Endothelial cell of umbilical vein (primary cell): ENCODE data around the gene ORC1. TPM values are rescaled to one million over a fixed set of nuclear protein-coding genes. Genes with fewer than 3 reads are reported as not detected.

Experiments used
- BruUV-seq: library from RNA; stranded (reverse); fragments of 400-500 nt; replicated peaks from 2 replicates; lab custom pipeline; 2021; lab: Mats Ljungman, UMichigan
- CTCF ChIA-PET: fragments of 300-600, 350-600 bp; sonication (Branson Sonifier 250); formaldehyde crosslinking; loops from one replicate; lab custom pipeline; 2021; ENCODE audit warnings: antibody characterized with exemption, inconsistent platforms; lab: Charles Lee
- POLR2A ChIA-PET: fragments of 300-600, 350-600 bp; sonication (Branson Sonifier 250); formaldehyde crosslinking; loops from one replicate; lab custom pipeline; 2021; ENCODE audit warnings: antibody characterized with exemption, inconsistent platforms; lab: Charles Lee
- DNase-seq: peaks from one replicate; pipeline ENCODE4 v3.0.0-alpha.2; 2011; ENCODE audit warnings: low read depth, low spot score
- FAIRE-seq: peaks from 2 replicates; lab custom pipeline; 2011; peaks lifted over from hg19 to GRCh38; lab: Jason Lieb, UNC
- H2AFZ ChIP-seq: 2 replicates; pipeline ENCODE4 v1.6.0; 2012; ENCODE audit warnings: low read depth, low read length, control low read depth, inconsistent platforms
- H3K27ac ChIP-seq: 2 replicates; pipeline ENCODE4 v1.5.1; 2011; ENCODE audit warnings: low read depth, mild to moderate bottlenecking, control low read depth, low read length, moderate library complexity; ENCODE audit not compliant: insufficient read depth
- H3K27me3 ChIP-seq, 2 experiments: 2 replicates each; pipeline versions ENCODE4 v1.6.0 to v1.6.1; 2011; ENCODE audit warnings: low read length in 2 of 2, mixed read lengths in 1 of 2; ENCODE audit not compliant: control insufficient read depth in 2 of 2, insufficient read depth in 2 of 2
- H3K36me3 ChIP-seq, 2 experiments: 2 replicates in 1 of 2; 3 replicates in 1 of 2; pipeline ENCODE4 v1.5.1; 2011; ENCODE audit warnings: low read length in 2 of 2, mild to moderate bottlenecking in 1 of 2, moderate library complexity in 1 of 2; ENCODE audit not compliant: control insufficient read depth in 2 of 2, insufficient read depth in 2 of 2; ENCODE audit errors: extremely low read depth in 1 of 2
- H3K4me1 ChIP-seq: 3 replicates; pipeline ENCODE4 v1.5.1; 2011; ENCODE audit warnings: mild to moderate bottlenecking, low read length; ENCODE audit not compliant: control insufficient read depth, insufficient read depth; ENCODE audit errors: extremely low read depth
- H3K4me2 ChIP-seq: 2 replicates; pipeline ENCODE4 v1.6.1; 2011; ENCODE audit warnings: low read length, control low read depth, mixed read lengths; ENCODE audit not compliant: insufficient read depth
- H3K4me3 ChIP-seq, 3 experiments: fragments of 200-600 bp in 1 of 3; sonication (generic), shearing (Covaris generic) in 1 of 3; replicated peaks in 1 of 3; 2 replicates each; pipeline ENCODE4 v1.5.1; 2011 to 2016; ENCODE audit warnings: control low read depth in 3 of 3, low read length in 3 of 3, mild to moderate bottlenecking in 2 of 3, inconsistent platforms in 1 of 3, low read depth in 1 of 3, moderate library complexity in 1 of 3; ENCODE audit not compliant: insufficient read depth in 1 of 3
- H3K79me2 ChIP-seq: 2 replicates; pipeline ENCODE4 v1.6.0; 2012; ENCODE audit warnings: low read length, inconsistent platforms; ENCODE audit not compliant: control insufficient read depth, insufficient read depth
- H3K9ac ChIP-seq: replicated peaks from 2 replicates; pipeline ENCODE3; 2011; ENCODE audit warnings: low read length, control low read depth; ENCODE audit not compliant: insufficient read depth; ENCODE audit errors: extremely low read depth
- H3K9me1 ChIP-seq: replicated peaks from 3 replicates; pipeline ENCODE4 v1.6.0; 2011; ENCODE audit warnings: mild to moderate bottlenecking, low read length; ENCODE audit not compliant: control insufficient read depth, insufficient read depth; ENCODE audit errors: extremely low read depth
- H3K9me3 ChIP-seq: replicated peaks from 2 replicates; pipeline ENCODE4 v1.5.1; 2012; ENCODE audit warnings: low read length, inconsistent platforms; ENCODE audit not compliant: control insufficient read depth, insufficient read depth
- H4K20me1 ChIP-seq: replicated peaks from 2 replicates; pipeline ENCODE3; 2011; ENCODE audit warnings: mild to moderate bottlenecking, low read length; ENCODE audit not compliant: control insufficient read depth, insufficient read depth; ENCODE audit errors: extremely low read depth
- EZH2 ChIP-seq: IDR thresholded peaks from 2 replicates; pipeline ENCODE4 v1.6.1; 2012; ENCODE audit warnings: borderline replicate concordance, low read depth, mild to moderate bottlenecking, moderate library complexity, low read length, inconsistent platforms; ENCODE audit not compliant: severe bottlenecking
- FOS ChIP-seq: IDR thresholded peaks from 2 replicates; pipeline ENCODE4 v1.6.1; 2011; ENCODE audit warnings: mild to moderate bottlenecking, low read length, moderate library complexity, borderline replicate concordance; ENCODE audit not compliant: insufficient read depth
- GATA2 ChIP-seq: IDR thresholded peaks from 2 replicates; pipeline ENCODE4 v1.7.0; 2011; ENCODE audit warnings: low read depth, mild to moderate bottlenecking, moderate library complexity, mixed read lengths, low read length; ENCODE audit not compliant: insufficient read length, insufficient read depth
- JUN ChIP-seq: IDR thresholded peaks from 2 replicates; pipeline ENCODE4 v1.6.1; 2011; ENCODE audit warnings: borderline replicate concordance, low read depth; ENCODE audit not compliant: insufficient read length, insufficient read depth
- MYC ChIP-seq: IDR thresholded peaks from one replicate; pipeline ENCODE4 v1.6.1; 2011; ENCODE audit warnings: mild to moderate bottlenecking, low read depth, low read length
- POLR2A ChIP-seq: IDR thresholded peaks from 2 replicates; pipeline ENCODE4 v1.6.1; 2012; ENCODE audit warnings: low read depth, mild to moderate bottlenecking, control low read depth, low read length
- dilution Hi-C: fragments of 300-500 bp; cut with MboI; formaldehyde crosslinking; loops from one replicate; pipeline ENCODE4 v1.15.0; 2019; ENCODE audit warnings: low sequenced_read_pairs; ENCODE audit not compliant: extremely low pct_ligation_motif_present
- intact Hi-C: fragments of 100-400 bp; cut with micrococcal nuclease; formaldehyde crosslinking; loops from one replicate; pipeline ENCODE4 v1.10.0; 2022
- polyA plus RNA-seq, 4 experiments: library from polyadenylated mRNA; depleted of rRNA in 3 of 4; stranded (reverse) in 3 of 4; unstranded in 1 of 4; fragments of >200 nt; gene quantifications; 2 replicates each; pipeline versions ENCODE4 v1.2.1 to v1.2.3, GENCODE V29; 2011 to 2012; ENCODE audit warnings: missing spikeins in 1 of 4
- total RNA-seq: library from RNA; stranded (reverse); gene quantifications from 2 replicates; pipeline ENCODE4 v1.2.3, GENCODE V29; 2021
- TF ChIP-seq, protein P1 (sequence below), 2 donors: IDR thresholded peaks; 1 replicate in 1 of 2; 2 replicates in 1 of 2; pipeline ENCODE4 v1.5.1; 2011; ENCODE audit warnings: low read length in 2 of 2, mild to moderate bottlenecking in 2 of 2, moderate library complexity in 2 of 2, control low read depth in 1 of 2, inconsistent platforms in 1 of 2, low read depth in 1 of 2; ENCODE audit not compliant: insufficient read depth in 1 of 2; ENCODE audit errors: extremely low read depth in 1 of 2
- TF ChIP-seq, protein P2 (sequence below): IDR thresholded peaks from 2 replicates; pipeline ENCODE4 v1.6.1; 2011; ENCODE audit not compliant: insufficient read depth, insufficient read length

Gene ORC1
- total and polyA plus RNA-seq, 2 donors (not counting 3 experiments of a cell fraction or from before 2014, with no cell fraction given) = 6.5 to 12.0 TPM

DNA sequence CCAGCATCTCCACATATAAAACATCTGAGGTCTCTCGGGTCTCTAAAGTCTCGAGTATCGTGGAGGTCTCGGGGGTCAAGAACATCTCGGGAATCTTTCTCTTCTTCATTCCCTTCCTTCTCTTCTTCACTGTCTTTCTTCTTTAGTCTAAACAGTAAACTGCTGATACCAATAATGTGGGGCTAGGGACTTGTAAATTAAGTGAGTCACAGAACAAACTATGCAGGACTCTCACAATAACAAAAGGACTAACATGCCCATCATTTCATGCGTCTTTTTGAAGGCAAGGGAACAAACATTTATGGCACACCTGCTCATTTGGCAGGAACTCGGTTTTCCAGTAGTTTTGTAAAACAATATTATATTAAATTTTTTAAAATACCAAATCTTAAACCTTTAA, 32.6 kb upstream of the ORC1 start:
- dilution Hi-C loops = no loop called here
- peaks cover 2 to 3% of the 10 kb centered on the region in 2 experiments for H3K36me3 ChIP-seq
- no peaks in the 10 kb centered on the region for H3K9me3 ChIP-seq
- no peak overlapping the region for H3K4me3 ChIP-seq
- no peaks in the 10 kb centered on the region for H4K20me1 ChIP-seq
- H2AFZ ChIP-seq = no peak overlapping the region
- TF ChIP-seq, protein P1, sequence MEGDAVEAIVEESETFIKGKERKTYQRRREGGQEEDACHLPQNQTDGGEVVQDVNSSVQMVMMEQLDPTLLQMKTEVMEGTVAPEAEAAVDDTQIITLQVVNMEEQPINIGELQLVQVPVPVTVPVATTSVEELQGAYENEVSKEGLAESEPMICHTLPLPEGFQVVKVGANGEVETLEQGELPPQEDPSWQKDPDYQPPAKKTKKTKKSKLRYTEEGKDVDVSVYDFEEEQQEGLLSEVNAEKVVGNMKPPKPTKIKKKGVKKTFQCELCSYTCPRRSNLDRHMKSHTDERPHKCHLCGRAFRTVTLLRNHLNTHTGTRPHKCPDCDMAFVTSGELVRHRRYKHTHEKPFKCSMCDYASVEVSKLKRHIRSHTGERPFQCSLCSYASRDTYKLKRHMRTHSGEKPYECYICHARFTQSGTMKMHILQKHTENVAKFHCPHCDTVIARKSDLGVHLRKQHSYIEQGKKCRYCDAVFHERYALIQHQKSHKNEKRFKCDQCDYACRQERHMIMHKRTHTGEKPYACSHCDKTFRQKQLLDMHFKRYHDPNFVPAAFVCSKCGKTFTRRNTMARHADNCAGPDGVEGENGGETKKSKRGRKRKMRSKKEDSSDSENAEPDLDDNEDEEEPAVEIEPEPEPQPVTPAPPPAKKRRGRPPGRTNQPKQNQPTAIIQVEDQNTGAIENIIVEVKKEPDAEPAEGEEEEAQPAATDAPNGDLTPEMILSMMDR (IDR thresholded peaks at IDR 0.05; ENCODE audit: extremely low read depth in 1 of 2, insufficient read depth in 1 of 2, low read depth in 1 of 2, low read length in 2 of 2) = no peak
- intact Hi-C loops = no loop called here
- BruUV-seq = no TSS peak
- H3K27me3 ChIP-seq = no peaks in the 10 kb centered on the region
- FAIRE-seq (no peak), DNase-seq (no peak)
- no peaks in the 10 kb centered on the region for H3K4me1 ChIP-seq
- no peaks in the 10 kb centered on the region for H3K79me2 ChIP-seq
- ChIA-PET CTCF (no interaction called here), POLR2A (no interaction called here)
- H3K4me2 ChIP-seq = no peak overlapping the region
- H3K9me1 ChIP-seq = no peaks in the 10 kb centered on the region
- no peak overlapping the region for H3K27ac ChIP-seq
- H3K9ac ChIP-seq = no peak overlapping the region

DNA sequence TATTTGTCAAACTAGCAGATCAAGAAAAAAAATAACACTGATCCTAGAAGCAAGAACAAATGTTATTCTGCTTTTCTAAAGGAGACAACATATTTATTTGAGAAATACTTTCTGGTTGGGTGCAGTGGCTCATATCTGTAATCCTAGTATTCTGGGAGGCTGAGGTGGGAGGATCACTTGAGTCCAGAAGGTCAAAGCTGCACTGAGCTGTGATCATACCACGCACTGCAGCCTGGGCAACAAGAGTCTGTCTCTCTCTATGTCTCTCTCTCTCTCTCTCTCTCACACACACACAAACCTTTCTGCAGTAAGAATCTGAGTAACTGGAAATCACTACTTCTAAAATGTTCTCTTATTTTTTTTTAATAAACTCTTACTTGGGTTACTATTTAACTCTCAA, 31.4 kb upstream of the ORC1 start:
- Histone ChIP-seq H2AFZ (no peak overlapping the region), H3K4me1 (no peaks in the 10 kb centered on the region), H3K9me3 (no peaks in the 10 kb centered on the region), H3K27me3 (no peaks in the 10 kb centered on the region), H3K9me1 (no peaks in the 10 kb centered on the region), H3K9ac (no peak overlapping the region), H3K36me3 (peaks cover 5 to 8% of the 10 kb centered on the region in 2 experiments), H3K79me2 (no peaks in the 10 kb centered on the region), H4K20me1 (no peaks in the 10 kb centered on the region), H3K4me3 (no peak overlapping the region), H3K27ac (no peak overlapping the region), H3K4me2 (no peak overlapping the region)
- TF ChIP-seq GATA2 (no peak), MYC (no peak), EZH2 (no peak), POLR2A (no peak), FOS (no peak), JUN (no peak)
- TF ChIP-seq, protein P1 (IDR thresholded peaks at IDR 0.05; ENCODE audit: extremely low read depth in 1 of 2, insufficient read depth in 1 of 2, low read depth in 1 of 2, low read length in 2 of 2) = no peak
- TF ChIP-seq, protein P2, sequence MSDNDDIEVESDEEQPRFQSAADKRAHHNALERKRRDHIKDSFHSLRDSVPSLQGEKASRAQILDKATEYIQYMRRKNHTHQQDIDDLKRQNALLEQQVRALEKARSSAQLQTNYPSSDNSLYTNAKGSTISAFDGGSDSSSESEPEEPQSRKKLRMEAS = no peak
- FAIRE-seq (no peak), DNase-seq (no peak)
- POLR2A ChIA-PET = no interaction called here
- CTCF ChIA-PET = no interaction called here
- dilution Hi-C loops = no loop called here
- no TSS peak for BruUV-seq
- intact Hi-C loops = no loop called here
